ENCODE data around the gene ZBTB20.

ZBTB20 gene

GRCh38 chr3:114874522-114874971 lies 272.5 kb downstream of the ZBTB20 start:
- no peaks in the 10 kb centered on the region for H4K20me1 ChIP-seq (ENCODE audit: insufficient read depth, low read length)
- H3K9me3 ChIP-seq (ENCODE audit: insufficient read depth, low read length, severe bottlenecking), result no peaks in the 10 kb centered on the region
- H3K27ac ChIP-seq (ENCODE audit: low read length), result no peak overlapping the region
- no peak overlapping the region for H3K9ac ChIP-seq (ENCODE audit: low read depth, low read length)
- no peaks in the 10 kb centered on the region for H3K4me1 ChIP-seq (ENCODE audit: insufficient read depth, low read length)
- no peak overlapping the region for H3K4me2 ChIP-seq (ENCODE audit: insufficient read depth, low read length)
- no peak for ATAC-seq (ENCODE audit: insufficient read depth, low read depth)
- TF ChIP-seq CTCF (IDR thresholded peaks at IDR 0.05; ENCODE audit: borderline replicate concordance, extremely low read depth, low read length, poor library complexity, severe bottlenecking) (no peak), EZH2 (IDR thresholded peaks at IDR 0.05; ENCODE audit: borderline replicate concordance, low read depth, low read length, severe bottlenecking) (no peak)
- no peak overlapping the region for H2AFZ ChIP-seq (ENCODE audit: low read depth, low read length)
- no peaks in the 10 kb centered on the region for H3K36me3 ChIP-seq (ENCODE audit: insufficient read depth, low read length)
- no peak overlapping the region for H3K4me3 ChIP-seq (ENCODE audit: low read depth in 1 of 2, low read length in 2 of 2)
- DNase-seq, result no peak
- H3K79me2 ChIP-seq (ENCODE audit: insufficient read depth, low read length), result no peaks in the 10 kb centered on the region
- H3K27me3 ChIP-seq (ENCODE audit: insufficient read depth, low read length, poor library complexity), result no peaks in the 10 kb centered on the region

- TF ChIP-seq EZH2 (IDR thresholded peaks at IDR 0.05; ENCODE audit: borderline replicate concordance, low read depth, low read length, severe bottlenecking) (no peak), CTCF (IDR thresholded peaks at IDR 0.05; ENCODE audit: borderline replicate concordance, extremely low read depth, low read length, poor library complexity, severe bottlenecking) (no peak)
- H3K4me2 ChIP-seq (ENCODE audit: insufficient read depth, low read length), result no peak overlapping the region
- H4K20me1 ChIP-seq (ENCODE audit: insufficient read depth, low read length), result no peaks in the 10 kb centered on the region
- no peaks in the 10 kb centered on the region for H3K36me3 ChIP-seq (ENCODE audit: insufficient read depth, low read length)
- no peak overlapping the region for H3K4me3 ChIP-seq (ENCODE audit: low read depth in 1 of 2, low read length in 2 of 2)
- H3K27me3 ChIP-seq (ENCODE audit: insufficient read depth, low read length, poor library complexity), result no peaks in the 10 kb centered on the region
- no peak overlapping the region for H2AFZ ChIP-seq (ENCODE audit: low read depth, low read length)
- H3K9ac ChIP-seq (ENCODE audit: low read depth, low read length), result no peak overlapping the region
- ATAC-seq (ENCODE audit: insufficient read depth, low read depth), result no peak
- H3K4me1 ChIP-seq (ENCODE audit: insufficient read depth, low read length), result no peaks in the 10 kb centered on the region
- no peak for DNase-seq
- no peaks in the 10 kb centered on the region for H3K9me3 ChIP-seq (ENCODE audit: insufficient read depth, low read length, severe bottlenecking)
- no peaks in the 10 kb centered on the region for H3K79me2 ChIP-seq (ENCODE audit: insufficient read depth, low read length)
- H3K27ac ChIP-seq (ENCODE audit: low read length), result no peak overlapping the region
Observed at GRCh38 chr3:114873591-114873990, 273.5 kb downstream of the ZBTB20 start.

GRCh38 chr3:114872588-114872987 lies 274.5 kb downstream of the ZBTB20 start:
- no peaks in the 10 kb centered on the region for H3K79me2 ChIP-seq (ENCODE audit: insufficient read depth, low read length)
- ATAC-seq (ENCODE audit: insufficient read depth, low read depth) (no peak), DNase-seq (no peak)
- H3K27ac ChIP-seq (ENCODE audit: low read length), result no peak overlapping the region
- no peaks in the 10 kb centered on the region for H4K20me1 ChIP-seq (ENCODE audit: insufficient read depth, low read length)
- H3K9me3 ChIP-seq (ENCODE audit: insufficient read depth, low read length, severe bottlenecking), result no peaks in the 10 kb centered on the region
- no peaks in the 10 kb centered on the region for H3K36me3 ChIP-seq (ENCODE audit: insufficient read depth, low read length)
- H3K4me3 ChIP-seq (ENCODE audit: low read depth in 1 of 2, low read length in 2 of 2), result no peak overlapping the region
- H2AFZ ChIP-seq (ENCODE audit: low read depth, low read length), result no peak overlapping the region
- no peak overlapping the region for H3K4me2 ChIP-seq (ENCODE audit: insufficient read depth, low read length)
- no peaks in the 10 kb centered on the region for H3K4me1 ChIP-seq (ENCODE audit: insufficient read depth, low read length)
- H3K9ac ChIP-seq (ENCODE audit: low read depth, low read length), result no peak overlapping the region
- H3K27me3 ChIP-seq (ENCODE audit: insufficient read depth, low read length, poor library complexity), result no peaks in the 10 kb centered on the region
- TF ChIP-seq EZH2 (IDR thresholded peaks at IDR 0.05; ENCODE audit: borderline replicate concordance, low read depth, low read length, severe bottlenecking) (no peak), CTCF (IDR thresholded peaks at IDR 0.05; ENCODE audit: borderline replicate concordance, extremely low read depth, low read length, poor library complexity, severe bottlenecking) (no peak)

- Histone ChIP-seq H3K36me3 (ENCODE audit: insufficient read depth, low read length) (no peaks in the 10 kb centered on the region), H3K4me2 (ENCODE audit: insufficient read depth, low read length) (no peak overlapping the region), H3K9me3 (ENCODE audit: insufficient read depth, low read length, severe bottlenecking) (no peaks in the 10 kb centered on the region)
Observed at GRCh38 chr3:114872050-114872449, 275.0 kb downstream of the ZBTB20 start.

More at GRCh38 chr3:114872050-114872449, 275.0 kb downstream of the ZBTB20 start:
- no peaks in the 10 kb centered on the region for H3K4me1 ChIP-seq (ENCODE audit: insufficient read depth, low read length)
- H4K20me1 ChIP-seq (ENCODE audit: insufficient read depth, low read length), result no peaks in the 10 kb centered on the region
- DNase-seq (no peak), ATAC-seq (ENCODE audit: insufficient read depth, low read depth) (no peak)
- no peak overlapping the region for H2AFZ ChIP-seq (ENCODE audit: low read depth, low read length)
- no peak overlapping the region for H3K9ac ChIP-seq (ENCODE audit: low read depth, low read length)
- H3K27me3 ChIP-seq (ENCODE audit: insufficient read depth, low read length, poor library complexity), result no peaks in the 10 kb centered on the region
- no peak overlapping the region for H3K4me3 ChIP-seq (ENCODE audit: low read depth in 1 of 2, low read length in 2 of 2)
- H3K27ac ChIP-seq (ENCODE audit: low read length), result no peak overlapping the region
- TF ChIP-seq CTCF (IDR thresholded peaks at IDR 0.05; ENCODE audit: borderline replicate concordance, extremely low read depth, low read length, poor library complexity, severe bottlenecking) (no peak), EZH2 (IDR thresholded peaks at IDR 0.05; ENCODE audit: borderline replicate concordance, low read depth, low read length, severe bottlenecking) (no peak)
- no peaks in the 10 kb centered on the region for H3K79me2 ChIP-seq (ENCODE audit: insufficient read depth, low read length)

Data from DND-41 (cell line).